Uterus (tissue), 2 donors: ENCODE results near the gene PBX1.

Experiments used
- POLR2A ChIP-seq, 2 donors: fragments of 450-650 bp; IDR thresholded peaks; one replicate each; pipeline ENCODE4 v1.6.1; 2016; ENCODE audit warnings: antibody characterized with exemption in 2 of 2, mild to moderate bottlenecking in 1 of 2, moderate library complexity in 1 of 2
- TF ChIP-seq, protein P1 (sequence below), 4 experiments: fragments of 200-600 bp in 2 of 4; fragments of 450-650 bp in 2 of 4; sonication (generic) in 2 of 4; IDR thresholded peaks; one replicate each; pipeline ENCODE4 v1.5.1; 2016 to 2019; ENCODE audit warnings: antibody characterized with exemption in 4 of 4, mild to moderate bottlenecking in 2 of 4, moderate library complexity in 1 of 4

DNA sequence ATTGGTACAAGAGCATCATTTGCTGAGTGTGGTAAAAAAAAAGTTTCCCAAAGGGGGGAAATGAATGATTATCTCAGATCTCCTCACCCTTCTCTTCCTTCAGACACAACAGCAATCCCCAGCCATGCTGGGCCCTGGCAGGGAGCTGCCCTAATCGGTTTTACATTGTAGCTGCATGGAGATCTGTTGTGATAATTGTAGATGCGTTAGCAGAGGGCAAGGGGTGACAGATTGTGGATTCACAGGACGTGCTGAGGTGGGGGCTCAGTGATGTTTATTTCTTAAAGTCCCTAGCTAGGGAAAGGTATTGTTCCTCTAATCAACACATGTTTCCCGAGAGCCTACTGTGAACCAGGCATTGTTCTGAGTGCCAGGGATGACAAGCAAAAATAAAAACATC is 304.1 kb downstream of the PBX1 start:
- no peak for TF ChIP-seq POLR2A (IDR thresholded peaks at IDR 0.05)
- TF ChIP-seq, protein P1, sequence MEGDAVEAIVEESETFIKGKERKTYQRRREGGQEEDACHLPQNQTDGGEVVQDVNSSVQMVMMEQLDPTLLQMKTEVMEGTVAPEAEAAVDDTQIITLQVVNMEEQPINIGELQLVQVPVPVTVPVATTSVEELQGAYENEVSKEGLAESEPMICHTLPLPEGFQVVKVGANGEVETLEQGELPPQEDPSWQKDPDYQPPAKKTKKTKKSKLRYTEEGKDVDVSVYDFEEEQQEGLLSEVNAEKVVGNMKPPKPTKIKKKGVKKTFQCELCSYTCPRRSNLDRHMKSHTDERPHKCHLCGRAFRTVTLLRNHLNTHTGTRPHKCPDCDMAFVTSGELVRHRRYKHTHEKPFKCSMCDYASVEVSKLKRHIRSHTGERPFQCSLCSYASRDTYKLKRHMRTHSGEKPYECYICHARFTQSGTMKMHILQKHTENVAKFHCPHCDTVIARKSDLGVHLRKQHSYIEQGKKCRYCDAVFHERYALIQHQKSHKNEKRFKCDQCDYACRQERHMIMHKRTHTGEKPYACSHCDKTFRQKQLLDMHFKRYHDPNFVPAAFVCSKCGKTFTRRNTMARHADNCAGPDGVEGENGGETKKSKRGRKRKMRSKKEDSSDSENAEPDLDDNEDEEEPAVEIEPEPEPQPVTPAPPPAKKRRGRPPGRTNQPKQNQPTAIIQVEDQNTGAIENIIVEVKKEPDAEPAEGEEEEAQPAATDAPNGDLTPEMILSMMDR (IDR thresholded peaks at IDR 0.05): no peak
